SK-N-SH treated with all-trans-retinoic acid at 6 μM for 48 hours (cell line): Measurements from ENCODE around the gene SMARCD1.
A peak's percentile ranks its signal among the peaks of the same experiment; 100 is the strongest.

Source experiments
- ATAC-seq: fragments of 200-7000 bp; cut with Tn5 transposase; 3 replicates; pipeline ENCODE4 v1.9.1; 2020; ENCODE audit warnings: mild to moderate bottlenecking, moderate library complexity
- ARNTL ChIP-seq: fragments of 450-650 bp; formaldehyde crosslinking; IDR thresholded peaks from 2 replicates; pipeline ENCODE4 v1.5.0; 2020; ENCODE audit warnings: low read depth, mild to moderate bottlenecking, moderate library complexity, borderline replicate concordance
- BACH2 ChIP-seq: fragments of 250-450 bp; sonication (Bioruptor Pico); IDR thresholded peaks from 2 replicates; pipeline ENCODE4 v1.9.0; 2021; ENCODE audit warnings: mild to moderate bottlenecking, borderline replicate concordance
- CREB5 ChIP-seq: fragments of 250-450 bp; sonication (Bioruptor Pico); IDR thresholded peaks from 2 replicates; pipeline ENCODE4 v1.5.1; 2020; ENCODE audit warnings: low read depth, mild to moderate bottlenecking, moderate library complexity
- CSDC2 ChIP-seq: fragments of 250-450 bp; sonication (Bioruptor Pico); IDR thresholded peaks from 2 replicates; pipeline ENCODE4 v1.5.0; 2020; ENCODE audit warnings: mild to moderate bottlenecking, moderate library complexity
- ESRRG ChIP-seq: fragments of 250-450 bp; sonication (Bioruptor Pico); IDR thresholded peaks from 2 replicates; pipeline ENCODE4 v1.6.1; 2021; ENCODE audit warnings: mild to moderate bottlenecking
- GLIS3 ChIP-seq: fragments of 250-450 bp; sonication (Bioruptor Pico); IDR thresholded peaks from 2 replicates; pipeline ENCODE4 v1.5.0; 2020; ENCODE audit warnings: mild to moderate bottlenecking, moderate library complexity
- ISL1 ChIP-seq: fragments of 250-450 bp; sonication (Bioruptor Pico); IDR thresholded peaks from 2 replicates; pipeline ENCODE4 v2.1.2; 2022; ENCODE audit warnings: mild to moderate bottlenecking, moderate library complexity
- OSR1 ChIP-seq: fragments of 250-450 bp; sonication (Bioruptor Pico); IDR thresholded peaks from 2 replicates; pipeline ENCODE4 v1.8.0; 2022; ENCODE audit warnings: moderate library complexity, mild to moderate bottlenecking, inconsistent platforms
- PATZ1 ChIP-seq: fragments of 250-450 bp; sonication (Bioruptor Pico); IDR thresholded peaks from 2 replicates; pipeline ENCODE4 v1.8.0; 2020; ENCODE audit warnings: mild to moderate bottlenecking, moderate library complexity, borderline replicate concordance
- POU6F1 ChIP-seq: fragments of 250-450 bp; sonication (Bioruptor Pico); IDR thresholded peaks from 2 replicates; pipeline ENCODE4 v1.8.0; 2021; ENCODE audit warnings: low read depth, mild to moderate bottlenecking, moderate library complexity, borderline replicate concordance
- PPARA ChIP-seq: fragments of 250-450 bp; sonication (Bioruptor Pico); IDR thresholded peaks from 2 replicates; pipeline ENCODE4 v1.5.0; 2020; ENCODE audit warnings: mild to moderate bottlenecking, borderline replicate concordance
- RARB ChIP-seq: fragments of 250-450 bp; sonication (Bioruptor Pico); IDR thresholded peaks from 2 replicates; pipeline ENCODE4 v1.8.0; 2021; ENCODE audit warnings: mild to moderate bottlenecking, moderate library complexity
- SNAI2 ChIP-seq: fragments of 250-450 bp; sonication (Bioruptor Pico); IDR thresholded peaks from 2 replicates; pipeline ENCODE4 v1.5.0; 2020; ENCODE audit warnings: mild to moderate bottlenecking, moderate library complexity
- TCF4 ChIP-seq: fragments of 250-450 bp; sonication (Bioruptor Pico); IDR thresholded peaks from 2 replicates; pipeline ENCODE4 v1.8.0; 2021; ENCODE audit warnings: mild to moderate bottlenecking, moderate library complexity, borderline replicate concordance
- TOX ChIP-seq: fragments of 250-450 bp; sonication (Bioruptor Pico); IDR thresholded peaks from 2 replicates; pipeline ENCODE4 v1.8.0; 2021; ENCODE audit warnings: mild to moderate bottlenecking, moderate library complexity, borderline replicate concordance
- TSHZ2 ChIP-seq: fragments of 250-450 bp; sonication (Bioruptor Pico); IDR thresholded peaks from 2 replicates; pipeline ENCODE4 v1.5.0; 2020; ENCODE audit warnings: mild to moderate bottlenecking, moderate library complexity
- ZC3H10 ChIP-seq: fragments of 250-450 bp; sonication (Bioruptor Pico); IDR thresholded peaks from 2 replicates; pipeline ENCODE4 v1.5.1; 2021; ENCODE audit warnings: mild to moderate bottlenecking, moderate library complexity
- ZFP3 ChIP-seq: fragments of 250-450 bp; sonication (Bioruptor Pico); IDR thresholded peaks from 2 replicates; pipeline ENCODE4 v1.5.0; 2020; ENCODE audit warnings: mild to moderate bottlenecking, moderate library complexity
- ZFP30 ChIP-seq: fragments of 450-650 bp; formaldehyde crosslinking; IDR thresholded peaks from 2 replicates; pipeline ENCODE4 v1.5.0; 2022; ENCODE audit warnings: mild to moderate bottlenecking, moderate library complexity
- ZNF565 ChIP-seq: fragments of 450-650 bp; formaldehyde crosslinking; conservative IDR thresholded peaks from 2 replicates; pipeline ENCODE4 v1.5.0; 2020; ENCODE audit warnings: low read depth, mild to moderate bottlenecking, moderate library complexity
- ZNF70 ChIP-seq: fragments of 450-650 bp; formaldehyde crosslinking; IDR thresholded peaks from 2 replicates; pipeline ENCODE4 v1.5.0; 2020; ENCODE audit warnings: mild to moderate bottlenecking, moderate library complexity
- ZNF8 ChIP-seq: fragments of 450-650 bp; formaldehyde crosslinking; IDR thresholded peaks from 2 replicates; pipeline ENCODE4 v1.5.0; 2020; ENCODE audit warnings: mild to moderate bottlenecking, moderate library complexity

The SMARCD1 gene

GRCh38 chr12:50085615-50086072 lies 502 bp downstream of the SMARCD1 start:
- peak; percentile 25 for ATAC-seq
- TF ChIP-seq BACH2 (CRISPR knock-in tag) (no peak), SNAI2 (CRISPR knock-in tag) (no peak), RARB (CRISPR knock-in tag) (no peak), ZFP30 (CRISPR knock-in tag) (no peak), PPARA (CRISPR knock-in tag) (no peak), GLIS3 (CRISPR knock-in tag) (no peak), ZC3H10 (no peak), ISL1 (CRISPR knock-in tag) (no peak), TSHZ2 (no peak), ESRRG (CRISPR knock-in tag) (no peak), TOX (CRISPR knock-in tag) (no peak), ZFP3 (CRISPR knock-in tag) (no peak), CREB5 (CRISPR knock-in tag) (no peak), ARNTL (no peak), OSR1 (CRISPR knock-in tag) (no peak), POU6F1 (CRISPR knock-in tag) (no peak), ZNF565 (no peak), ZNF70 (CRISPR knock-in tag) (no peak), TCF4 (CRISPR knock-in tag) (no peak), ZNF8 (CRISPR knock-in tag) (no peak)

GRCh38 chr12:50086148-50086547 lies 1.0 kb downstream of the SMARCD1 start:
- TF ChIP-seq CSDC2 (CRISPR knock-in tag), result no peak
- no peak for TF ChIP-seq BACH2 (CRISPR knock-in tag)
- no peak for TF ChIP-seq SNAI2 (CRISPR knock-in tag)
- TF ChIP-seq PATZ1 (CRISPR knock-in tag), result no peak
- no peak for TF ChIP-seq ARNTL
- no peak for TF ChIP-seq ZFP30 (CRISPR knock-in tag)
- no peak for TF ChIP-seq ZFP3 (CRISPR knock-in tag)
- no peak for TF ChIP-seq TSHZ2
- no peak for TF ChIP-seq POU6F1 (CRISPR knock-in tag)
- TF ChIP-seq ZNF8 (CRISPR knock-in tag), result no peak
- TF ChIP-seq GLIS3 (CRISPR knock-in tag), result no peak
- TF ChIP-seq TCF4 (CRISPR knock-in tag), result no peak
- no peak for TF ChIP-seq ESRRG (CRISPR knock-in tag)
- TF ChIP-seq ZNF565, result no peak
- ATAC-seq, result no peak
